Measurements from ENCODE around the gene PEPD. TPM values are rescaled to one million over a fixed set of nuclear protein-coding genes. Genes with fewer than 3 reads are reported as not detected.
"Not testable (repeated sequence)": the region's sequence is repeated elsewhere in the genome, so short reads cannot be mapped to it uniquely, and the experiment has no call there.

Gene PEPD
- total RNA-seq, result 10 to 100 TPM; 31.6 to 33.5 TPM
- 100 to 1,000 TPM; 117 to 139 (median 118) TPM for polyA plus RNA-seq
- 21.8 to 63.3 (median 40.0) reads per million in 6 experiments for total RNA-seq

GRCh38 chr19:33521480-33522370, at the start of gene PEPD:
PEPD (minus strand) TSS chr19:33521791; CDS start chr19:33521760, 31 bp downstream.
- Mint-ChIP-seq H3K9me3 (no peaks in the 10 kb centered on the region), H3K27ac (peak within 1 kb of the TSS; percentile 74 to 93 (median 84)), H3K4me1 (peaks cover 15 to 29% (median 25%) of the 10 kb centered on the region in 4 donors), H3K4me3 (peak within 1 kb of the TSS; percentile 73 to 94 (median 87)), H3K36me3 (peaks cover 0 to 2% (median 0%) of the 10 kb centered on the region in 3 donors), H3K27me3 (no peaks in the 10 kb centered on the region)
- POLR2A ChIA-PET, result interaction anchor here (0.6 to 1.2 kb wide), 2 partner anchors 43 to 345 kb away, joined by 3 to 4 read pairs; no protein-coding TSS in a partner anchor
- ATAC-seq, result peak; percentile 91
- DNase-seq, result peak; percentile 58 to 89 (median 76)

- H3K27ac Mint-ChIP-seq, result no peak overlapping the region
- DNase-seq (no peak), ATAC-seq (no peak)
- POLR2A ChIA-PET, result no interaction called here
- H3K36me3 Mint-ChIP-seq, result peaks cover 0 to 16% (median 0%) of the 10 kb centered on the region in 3 donors
- H3K9me3 Mint-ChIP-seq, result peaks cover 4 to 26% (median 11%) of the 10 kb centered on the region in 9 donors
- no peak overlapping the region for H3K4me3 Mint-ChIP-seq
- no peaks in the 10 kb centered on the region for H3K4me1 Mint-ChIP-seq
- H3K27me3 Mint-ChIP-seq, result peaks cover 22 to 92% (median 44%) of the 10 kb centered on the region in 5 donors
Observed at GRCh38 chr19:33569821-33570220, 48.2 kb upstream of the PEPD start.

GRCh38 chr19:33568706-33569105, 47.1 kb upstream of the PEPD start:
- Mint-ChIP-seq H3K36me3 (peaks cover 0 to 5% (median 0%) of the 10 kb centered on the region in 3 donors), H3K4me3 (no peak overlapping the region), H3K4me1 (no peaks in the 10 kb centered on the region), H3K27me3 (peaks cover 24 to 91% (median 49%) of the 10 kb centered on the region in 5 donors), H3K9me3 (peaks cover 0 to 15% (median 5%) of the 10 kb centered on the region in 9 donors), H3K27ac (no peak overlapping the region)
- DNase-seq, result no peak
- no peak for ATAC-seq
- POLR2A ChIA-PET, result no interaction called here

GRCh38 chr19:33564836-33565338, 43.3 kb upstream of the PEPD start:
- ATAC-seq (no peak), DNase-seq (no peak)
- Mint-ChIP-seq H3K27me3 (peaks cover 24 to 69% (median 36%) of the 10 kb centered on the region in 5 donors), H3K9me3 (no peaks in the 10 kb centered on the region), H3K4me3 (no peak overlapping the region), H3K36me3 (no peaks in the 10 kb centered on the region), H3K27ac (no peak overlapping the region), H3K4me1 (no peaks in the 10 kb centered on the region)
- POLR2A ChIA-PET, result no interaction called here

GRCh38 chr19:33562636-33563035, 41.0 kb upstream of the PEPD start:
- DNase-seq, result no peak
- no peaks in the 10 kb centered on the region for H3K36me3 Mint-ChIP-seq
- no peak for ATAC-seq
- H3K27me3 Mint-ChIP-seq, result peaks cover 23 to 56% (median 25%) of the 10 kb centered on the region in 5 donors
- H3K9me3 Mint-ChIP-seq, result no peaks in the 10 kb centered on the region
- POLR2A ChIA-PET, result no interaction called here
- H3K27ac Mint-ChIP-seq, result no peak overlapping the region
- no peaks in the 10 kb centered on the region for H3K4me1 Mint-ChIP-seq
- no peak overlapping the region for H3K4me3 Mint-ChIP-seq

- H3K36me3 Mint-ChIP-seq, H3K27ac Mint-ChIP-seq, H3K4me1 Mint-ChIP-seq, ATAC-seq, POLR2A ChIA-PET, H3K4me3 Mint-ChIP-seq, H3K9me3 Mint-ChIP-seq, DNase-seq: not testable (repeated sequence)
- H3K27me3 Mint-ChIP-seq, result peaks cover 18 to 46% (median 22%) of the 10 kb centered on the region in 5 donors
Observed at GRCh38 chr19:33561666-33562065, 40.1 kb upstream of the PEPD start.

GRCh38 chr19:33561261-33561660, 39.7 kb upstream of the PEPD start:
- no peak for DNase-seq
- Mint-ChIP-seq H3K4me3 (no peak overlapping the region), H3K27me3 (peaks cover 15 to 42% (median 21%) of the 10 kb centered on the region in 5 donors), H3K9me3 (no peaks in the 10 kb centered on the region), H3K4me1 (no peaks in the 10 kb centered on the region), H3K36me3 (no peaks in the 10 kb centered on the region), H3K27ac (no peak overlapping the region)
- no peak for ATAC-seq
- POLR2A ChIA-PET, result no interaction called here

- peaks cover 10 to 30% (median 14%) of the 10 kb centered on the region in 5 donors for H3K27me3 Mint-ChIP-seq
- no peak for DNase-seq
- no peaks in the 10 kb centered on the region for H3K36me3 Mint-ChIP-seq
- no peak overlapping the region for H3K27ac Mint-ChIP-seq
- no peaks in the 10 kb centered on the region for H3K4me1 Mint-ChIP-seq
- no peaks in the 10 kb centered on the region for H3K9me3 Mint-ChIP-seq
- POLR2A ChIA-PET, result no interaction called here
- ATAC-seq, result no peak
- no peak overlapping the region for H3K4me3 Mint-ChIP-seq
Observed at GRCh38 chr19:33559996-33560395, 38.4 kb upstream of the PEPD start.

GRCh38 chr19:33558856-33559255, 37.3 kb upstream of the PEPD start:
- H3K27ac Mint-ChIP-seq, result no peak overlapping the region
- POLR2A ChIA-PET, result no interaction called here
- DNase-seq (no peak), ATAC-seq (no peak)
- H3K4me1 Mint-ChIP-seq, result no peaks in the 10 kb centered on the region
- no peaks in the 10 kb centered on the region for H3K9me3 Mint-ChIP-seq
- no peak overlapping the region for H3K4me3 Mint-ChIP-seq
- peaks cover 3 to 20% (median 11%) of the 10 kb centered on the region in 5 donors for H3K27me3 Mint-ChIP-seq
- no peaks in the 10 kb centered on the region for H3K36me3 Mint-ChIP-seq

GRCh38 chr19:33558151-33558550, 36.6 kb upstream of the PEPD start:
- Mint-ChIP-seq H3K4me3 (no peak overlapping the region), H3K27ac (no peak overlapping the region), H3K9me3 (no peaks in the 10 kb centered on the region), H3K36me3 (no peaks in the 10 kb centered on the region), H3K4me1 (no peaks in the 10 kb centered on the region), H3K27me3 (peaks cover 3 to 20% (median 11%) of the 10 kb centered on the region in 5 donors)
- POLR2A ChIA-PET, result no interaction called here
- ATAC-seq, result no peak
- DNase-seq, result no peak

- POLR2A ChIA-PET, result no interaction called here
- H3K4me1 Mint-ChIP-seq, result no peaks in the 10 kb centered on the region
- H3K27me3 Mint-ChIP-seq, result peaks cover 3 to 20% (median 11%) of the 10 kb centered on the region in 5 donors
- no peak for DNase-seq
- no peak for ATAC-seq
- no peaks in the 10 kb centered on the region for H3K36me3 Mint-ChIP-seq
- no peaks in the 10 kb centered on the region for H3K9me3 Mint-ChIP-seq
- H3K4me3 Mint-ChIP-seq, result no peak overlapping the region
- no peak overlapping the region for H3K27ac Mint-ChIP-seq
Observed at GRCh38 chr19:33557720-33558119, 36.1 kb upstream of the PEPD start.

- H3K4me3 Mint-ChIP-seq, result no peak overlapping the region
- no peaks in the 10 kb centered on the region for H3K4me1 Mint-ChIP-seq
- H3K9me3 Mint-ChIP-seq, result no peaks in the 10 kb centered on the region
- ATAC-seq, result no peak
- H3K36me3 Mint-ChIP-seq, result no peaks in the 10 kb centered on the region
- H3K27ac Mint-ChIP-seq, result no peak overlapping the region
- peaks cover 2 to 16% (median 11%) of the 10 kb centered on the region in 5 donors for H3K27me3 Mint-ChIP-seq
- DNase-seq, result no peak
- POLR2A ChIA-PET, result no interaction called here
Observed at GRCh38 chr19:33557196-33557595, 35.6 kb upstream of the PEPD start.

- Mint-ChIP-seq H3K27ac (no peak overlapping the region), H3K36me3 (no peaks in the 10 kb centered on the region), H3K4me3 (no peak overlapping the region), H3K4me1 (no peaks in the 10 kb centered on the region), H3K9me3 (no peaks in the 10 kb centered on the region), H3K27me3 (peaks cover 0 to 11% (median 8%) of the 10 kb centered on the region in 5 donors)
- POLR2A ChIA-PET, result no interaction called here
- DNase-seq (no peak), ATAC-seq (no peak)
Observed at GRCh38 chr19:33556261-33556660, 34.7 kb upstream of the PEPD start.
